OCI-LY1 (cell line): ENCODE results near the gene SERPINA9.

Experiments used
- EZH2 ChIP-seq: fragments of 200-600 bp; sonication (generic), shearing (Covaris generic); IDR thresholded peaks from 2 replicates; pipeline ENCODE4 v1.8.0; 2017; ENCODE audit warnings: borderline replicate concordance, mixed run types, mild to moderate bottlenecking, antibody characterized with exemption, low read length, moderate library complexity, mixed read lengths
- TF ChIP-seq, protein P1 (sequence below): fragments of 200-600 bp; sonication (generic), shearing (Covaris generic); IDR thresholded peaks from 2 replicates; pipeline ENCODE4 v1.5.1; 2017; ENCODE audit warnings: mild to moderate bottlenecking, antibody characterized with exemption, low read length, moderate library complexity, mixed read lengths

- TF ChIP-seq, protein P1, sequence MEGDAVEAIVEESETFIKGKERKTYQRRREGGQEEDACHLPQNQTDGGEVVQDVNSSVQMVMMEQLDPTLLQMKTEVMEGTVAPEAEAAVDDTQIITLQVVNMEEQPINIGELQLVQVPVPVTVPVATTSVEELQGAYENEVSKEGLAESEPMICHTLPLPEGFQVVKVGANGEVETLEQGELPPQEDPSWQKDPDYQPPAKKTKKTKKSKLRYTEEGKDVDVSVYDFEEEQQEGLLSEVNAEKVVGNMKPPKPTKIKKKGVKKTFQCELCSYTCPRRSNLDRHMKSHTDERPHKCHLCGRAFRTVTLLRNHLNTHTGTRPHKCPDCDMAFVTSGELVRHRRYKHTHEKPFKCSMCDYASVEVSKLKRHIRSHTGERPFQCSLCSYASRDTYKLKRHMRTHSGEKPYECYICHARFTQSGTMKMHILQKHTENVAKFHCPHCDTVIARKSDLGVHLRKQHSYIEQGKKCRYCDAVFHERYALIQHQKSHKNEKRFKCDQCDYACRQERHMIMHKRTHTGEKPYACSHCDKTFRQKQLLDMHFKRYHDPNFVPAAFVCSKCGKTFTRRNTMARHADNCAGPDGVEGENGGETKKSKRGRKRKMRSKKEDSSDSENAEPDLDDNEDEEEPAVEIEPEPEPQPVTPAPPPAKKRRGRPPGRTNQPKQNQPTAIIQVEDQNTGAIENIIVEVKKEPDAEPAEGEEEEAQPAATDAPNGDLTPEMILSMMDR, result no peak
- no peak for TF ChIP-seq EZH2
Observed at GRCh38 chr14:94464290-94464689, 11.7 kb downstream of the SERPINA9 start.
